GM21390 (cell line): ENCODE measurements around the gene RUNX1.

Experiments used
- ATAC-seq: cut with Tn5 transposase; IDR thresholded peaks from one replicate; pipeline ENCODE4 v1.9.1; 2021; ENCODE audit not compliant: unreplicated experiment

Gene RUNX1

GRCh38 chr21:34907461-34908418 is 141.4 kb downstream of the RUNX1 start:
- no peak for ATAC-seq

GRCh38 chr21:34906401-34906800 is 142.7 kb downstream of the RUNX1 start:
- ATAC-seq = no peak

- no peak for ATAC-seq
Observed at GRCh38 chr21:34905218-34905537, 143.9 kb downstream of the RUNX1 start.

GRCh38 chr21:34904526-34905217 is 144.4 kb downstream of the RUNX1 start:
- no peak for ATAC-seq

GRCh38 chr21:34900376-34900775 is 148.7 kb downstream of the RUNX1 start:
- no peak for ATAC-seq

- no peak for ATAC-seq
Observed at GRCh38 chr21:34899760-34900159, 149.3 kb downstream of the RUNX1 start.

GRCh38 chr21:34899302-34899701 is 149.8 kb downstream of the RUNX1 start:
- ATAC-seq = no peak

- no peak for ATAC-seq
Observed at GRCh38 chr21:34897828-34898227, 151.3 kb downstream of the RUNX1 start.

- no peak for ATAC-seq
Observed at GRCh38 chr21:34894401-34894800, 154.7 kb downstream of the RUNX1 start.

- no peak for ATAC-seq
Observed at GRCh38 chr21:34892209-34892608, 156.9 kb downstream of the RUNX1 start.

GRCh38 chr21:34891613-34891943 is 157.5 kb downstream of the RUNX1 start:
- ATAC-seq = no peak

GRCh38 chr21:34890724-34891612 is 158.1 kb downstream of the RUNX1 start:
- ATAC-seq = no peak

GRCh38 chr21:34890470-34890723 is 158.7 kb downstream of the RUNX1 start:
- ATAC-seq = no peak

GRCh38 chr21:34889676-34890469 is 159.2 kb downstream of the RUNX1 start:
- peak; percentile 40 for ATAC-seq

- ATAC-seq = no peak
Observed at GRCh38 chr21:34889320-34889675, 159.8 kb downstream of the RUNX1 start.

GRCh38 chr21:34888569-34889319 is 160.4 kb downstream of the RUNX1 start:
- ATAC-seq = peak; percentile 45

GRCh38 chr21:34887725-34888568 is 161.2 kb downstream of the RUNX1 start:
- peak; percentile 28 for ATAC-seq

GRCh38 chr21:34887105-34887442 is 162.0 kb downstream of the RUNX1 start:
- no peak for ATAC-seq
